OCI-LY3 (cell line): Measurements from ENCODE around the gene ARMC2.

Experiments used
- EZH2phosphoT487 ChIP-seq: fragments of 200-600 bp; shearing (Covaris generic); IDR thresholded peaks from 2 replicates; pipeline ENCODE4 v1.6.1; 2018; ENCODE audit warnings: antibody characterized with exemption, mixed run types, low read depth
- TF ChIP-seq, protein P1 (sequence below): fragments of 200-600, 300-600 bp; sonication (generic); IDR thresholded peaks from 2 replicates; pipeline ENCODE4 v1.5.1; 2014; ENCODE audit warnings: antibody characterized with exemption, low read length, low read depth

DNA sequence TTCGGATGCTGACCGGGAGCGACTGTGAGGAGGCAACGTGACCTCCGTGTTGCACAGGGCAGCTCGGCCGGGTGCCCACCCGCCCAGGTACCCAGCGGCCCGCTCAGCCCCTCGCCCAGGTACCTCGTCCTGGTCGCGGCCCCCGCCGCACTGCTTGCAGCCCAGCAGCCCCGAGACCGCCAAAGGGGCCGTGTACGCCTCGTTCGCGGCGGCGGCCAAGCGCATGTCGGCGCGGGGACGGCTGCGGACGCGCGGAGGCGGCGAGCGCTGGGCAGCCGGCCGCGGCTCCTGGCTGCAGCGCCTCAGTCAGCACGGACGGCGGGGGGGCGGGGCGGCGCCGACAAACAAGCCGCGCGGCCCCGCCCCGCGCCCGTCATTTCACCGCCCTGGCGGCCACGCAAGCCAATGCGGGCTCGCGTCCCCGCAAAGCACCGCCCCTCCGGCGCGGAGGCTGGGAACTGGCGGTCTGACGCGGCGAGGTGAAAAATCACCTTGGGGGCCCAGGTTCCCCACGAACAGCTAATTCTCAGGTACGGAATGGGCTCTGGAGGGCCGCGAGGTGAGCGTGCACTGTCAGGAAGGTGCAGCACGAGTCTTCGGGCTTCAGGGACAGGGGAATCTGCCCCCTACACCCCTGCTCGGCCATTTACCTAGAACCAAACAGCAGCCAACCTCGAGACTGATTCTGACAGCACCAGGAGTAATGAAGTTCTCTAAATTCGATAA is 161.2 kb downstream of the ARMC2 start:
- TF ChIP-seq, protein P1, sequence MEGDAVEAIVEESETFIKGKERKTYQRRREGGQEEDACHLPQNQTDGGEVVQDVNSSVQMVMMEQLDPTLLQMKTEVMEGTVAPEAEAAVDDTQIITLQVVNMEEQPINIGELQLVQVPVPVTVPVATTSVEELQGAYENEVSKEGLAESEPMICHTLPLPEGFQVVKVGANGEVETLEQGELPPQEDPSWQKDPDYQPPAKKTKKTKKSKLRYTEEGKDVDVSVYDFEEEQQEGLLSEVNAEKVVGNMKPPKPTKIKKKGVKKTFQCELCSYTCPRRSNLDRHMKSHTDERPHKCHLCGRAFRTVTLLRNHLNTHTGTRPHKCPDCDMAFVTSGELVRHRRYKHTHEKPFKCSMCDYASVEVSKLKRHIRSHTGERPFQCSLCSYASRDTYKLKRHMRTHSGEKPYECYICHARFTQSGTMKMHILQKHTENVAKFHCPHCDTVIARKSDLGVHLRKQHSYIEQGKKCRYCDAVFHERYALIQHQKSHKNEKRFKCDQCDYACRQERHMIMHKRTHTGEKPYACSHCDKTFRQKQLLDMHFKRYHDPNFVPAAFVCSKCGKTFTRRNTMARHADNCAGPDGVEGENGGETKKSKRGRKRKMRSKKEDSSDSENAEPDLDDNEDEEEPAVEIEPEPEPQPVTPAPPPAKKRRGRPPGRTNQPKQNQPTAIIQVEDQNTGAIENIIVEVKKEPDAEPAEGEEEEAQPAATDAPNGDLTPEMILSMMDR = no peak
- no peak for TF ChIP-seq EZH2phosphoT487
